Central memory CD8-positive, alpha-beta T cell (primary cell): ENCODE data around the gene ZNF232.
"Not testable (repeated sequence)": the region's sequence is repeated elsewhere in the genome, so short reads cannot be mapped to it uniquely, and the experiment has no call there.

Experiments
- ATAC-seq: fragments of 150-1000 bp; cut with Tn5 transposase; replicated peaks from 2 replicates; pipeline ENCODE4 v1.10.0; 2022; ENCODE audit warnings: mild to moderate bottlenecking, moderate FRiP score, moderate number of reproducible peaks; ENCODE audit not compliant: poor library complexity, severe bottlenecking; ENCODE audit errors: extremely low read depth
- DNase-seq, 2 donors: peaks; one replicate each; pipeline ENCODE4 v3.0.0; 2021; ENCODE audit warnings: low spot score in 2 of 2
- H3K27ac Mint-ChIP-seq: one replicate; pipeline ENCODE4 v1.8.0; 2022; ENCODE audit warnings: low read depth, mild to moderate bottlenecking, moderate library complexity, mixed read lengths
- H3K27me3 Mint-ChIP-seq: one replicate; pipeline ENCODE4 v1.8.0; 2022; ENCODE audit warnings: mixed read lengths
- H3K36me3 Mint-ChIP-seq: one replicate; pipeline ENCODE4 v1.8.0; 2022; ENCODE audit warnings: mild to moderate bottlenecking, moderate library complexity, mixed read lengths; ENCODE audit not compliant: insufficient read depth
- H3K4me1 Mint-ChIP-seq: one replicate; pipeline ENCODE4 v1.8.0; 2022; ENCODE audit warnings: mixed read lengths
- H3K4me3 Mint-ChIP-seq: one replicate; pipeline ENCODE4 v1.8.0; 2022; ENCODE audit warnings: mild to moderate bottlenecking, moderate library complexity, mixed read lengths
- H3K9me3 Mint-ChIP-seq: one replicate; pipeline ENCODE4 v1.8.0; 2022; ENCODE audit warnings: mixed read lengths

Gene ZNF232

DNA sequence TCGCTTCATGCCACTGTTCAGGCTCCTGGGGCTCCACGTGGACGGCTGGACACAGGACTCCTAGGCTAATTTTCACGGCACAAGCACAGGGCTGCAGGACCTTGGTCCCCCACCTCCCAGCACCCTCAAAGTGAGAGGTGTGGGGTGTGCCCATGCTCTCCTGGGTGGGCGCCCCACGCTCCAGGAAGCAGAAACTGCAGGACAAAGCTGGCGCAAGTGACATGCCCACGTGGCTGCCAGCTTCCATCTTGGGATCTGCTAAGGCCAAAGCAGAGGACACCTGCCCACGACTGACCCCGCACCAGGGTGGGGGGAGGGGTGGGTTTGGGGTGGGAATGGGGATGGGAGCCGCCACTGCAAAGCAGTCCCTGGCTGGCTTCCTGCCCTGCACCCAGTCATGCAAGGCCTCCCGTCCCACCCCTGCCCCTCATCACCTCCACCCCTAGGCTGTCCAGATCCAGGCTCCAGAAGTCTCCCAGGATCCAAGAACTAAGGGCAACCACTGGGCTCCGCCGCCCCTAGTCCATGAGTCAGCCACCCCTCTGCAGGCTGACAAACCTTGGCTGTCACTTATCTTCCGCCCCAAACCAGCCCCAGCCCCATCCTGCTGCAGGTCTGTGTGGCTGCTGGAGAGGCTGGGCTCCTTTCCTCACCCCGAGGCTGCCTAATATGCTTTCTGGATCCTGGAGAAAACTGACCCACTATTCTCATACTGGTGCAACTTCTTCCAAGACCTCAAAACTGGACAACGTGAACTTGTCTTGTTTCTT, 15.2 kb upstream of the ZNF232 start:
- no peak for ATAC-seq
- no peak overlapping the region for H3K4me3 Mint-ChIP-seq

GRCh38 chr17:5124896-5125295, 13.2 kb upstream of the ZNF232 start:
- peaks cover 58% of the 10 kb centered on the region for H3K27me3 Mint-ChIP-seq
- not testable (repeated sequence) for H3K9me3 Mint-ChIP-seq, ATAC-seq, DNase-seq, H3K4me1 Mint-ChIP-seq, H3K36me3 Mint-ChIP-seq, H3K4me3 Mint-ChIP-seq, H3K27ac Mint-ChIP-seq

More for the DNA sequence above, 15.2 kb upstream of the ZNF232 start:
- peaks cover 2% of the 10 kb centered on the region for H3K36me3 Mint-ChIP-seq
- H3K27ac Mint-ChIP-seq: no peak overlapping the region
- H3K27me3 Mint-ChIP-seq: peaks cover 39% of the 10 kb centered on the region
- H3K9me3 Mint-ChIP-seq: no peaks in the 10 kb centered on the region
- no peak for DNase-seq
- H3K4me1 Mint-ChIP-seq: no peaks in the 10 kb centered on the region

- ATAC-seq, H3K9me3 Mint-ChIP-seq, H3K27ac Mint-ChIP-seq, H3K4me3 Mint-ChIP-seq, H3K4me1 Mint-ChIP-seq, H3K36me3 Mint-ChIP-seq: not testable (repeated sequence)
- DNase-seq: peak in 1 of 2 donors; percentile 4
- peaks cover 58% of the 10 kb centered on the region for H3K27me3 Mint-ChIP-seq
Observed at GRCh38 chr17:5124125-5124760, 12.6 kb upstream of the ZNF232 start.

GRCh38 chr17:5123343-5124124, 11.9 kb upstream of the ZNF232 start:
- Mint-ChIP-seq H3K4me1 (no peaks in the 10 kb centered on the region), H3K36me3 (peaks cover 2% of the 10 kb centered on the region), H3K27ac (no peak overlapping the region), H3K9me3 (no peaks in the 10 kb centered on the region), H3K27me3 (peaks cover 62% of the 10 kb centered on the region), H3K4me3 (no peak overlapping the region)
- peak in 1 of 2 donors; percentile 2 for DNase-seq
- ATAC-seq: no peak

DNA sequence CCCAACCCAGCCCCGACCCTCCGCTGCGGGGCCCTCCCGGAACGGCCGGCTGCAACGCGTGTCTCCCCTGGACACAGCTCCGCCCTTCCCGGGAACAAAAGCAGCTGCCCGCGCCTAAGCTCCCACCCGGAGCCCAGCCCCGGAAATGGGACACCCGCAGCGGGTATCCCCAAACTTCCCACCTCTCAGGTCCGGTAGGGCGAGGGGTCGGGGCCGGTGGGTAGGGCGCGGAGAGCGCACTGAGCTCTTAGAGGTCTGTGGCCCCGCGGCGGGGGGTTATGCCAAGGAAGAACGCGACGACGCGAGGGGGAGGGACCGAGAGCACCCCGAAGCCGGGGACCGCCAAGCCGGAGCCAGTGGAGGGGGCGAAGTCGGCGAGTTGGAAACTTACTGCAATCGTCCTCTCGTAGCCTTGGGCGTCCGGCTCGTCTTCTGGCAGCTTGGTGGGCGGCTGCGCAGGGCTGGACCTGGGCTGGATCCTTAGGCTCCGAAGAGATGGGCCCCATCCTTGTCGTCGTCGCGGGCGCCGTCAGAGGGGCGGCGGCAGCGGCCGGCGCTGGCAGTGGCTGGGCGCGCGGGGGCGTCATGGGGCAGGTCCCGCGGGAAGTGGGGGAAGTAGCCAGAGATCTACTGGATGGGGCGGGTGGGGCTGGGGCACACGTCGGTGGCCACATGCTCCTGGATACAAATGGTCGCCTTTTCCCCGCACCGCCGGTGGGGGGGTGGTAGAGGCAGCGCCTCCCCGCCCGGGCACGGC, 11.1 kb upstream of the ZNF232 start:
- Mint-ChIP-seq H3K9me3 (no peaks in the 10 kb centered on the region), H3K27me3 (peaks cover 68% of the 10 kb centered on the region), H3K4me3 (no peak overlapping the region), H3K4me1 (no peaks in the 10 kb centered on the region), H3K27ac (no peak overlapping the region), H3K36me3 (peaks cover 2% of the 10 kb centered on the region)
- DNase-seq: no peak
- no peak for ATAC-seq

- peak overlapping the region; percentile 8 for H3K4me3 Mint-ChIP-seq
- DNase-seq, H3K36me3 Mint-ChIP-seq, ATAC-seq, H3K9me3 Mint-ChIP-seq, H3K27ac Mint-ChIP-seq, H3K4me1 Mint-ChIP-seq: not testable (repeated sequence)
- peaks cover 68% of the 10 kb centered on the region for H3K27me3 Mint-ChIP-seq
Observed at GRCh38 chr17:5122056-5122455, 10.4 kb upstream of the ZNF232 start.

GRCh38 chr17:5121186-5121841, 9.6 kb upstream of the ZNF232 start:
- Mint-ChIP-seq H3K27me3 (peaks cover 72% of the 10 kb centered on the region), H3K36me3 (peaks cover 2% of the 10 kb centered on the region), H3K27ac (no peak overlapping the region), H3K4me1 (no peaks in the 10 kb centered on the region), H3K4me3 (peak overlapping the region; percentile 8), H3K9me3 (no peaks in the 10 kb centered on the region)
- no peak for DNase-seq
- no peak for ATAC-seq

DNA sequence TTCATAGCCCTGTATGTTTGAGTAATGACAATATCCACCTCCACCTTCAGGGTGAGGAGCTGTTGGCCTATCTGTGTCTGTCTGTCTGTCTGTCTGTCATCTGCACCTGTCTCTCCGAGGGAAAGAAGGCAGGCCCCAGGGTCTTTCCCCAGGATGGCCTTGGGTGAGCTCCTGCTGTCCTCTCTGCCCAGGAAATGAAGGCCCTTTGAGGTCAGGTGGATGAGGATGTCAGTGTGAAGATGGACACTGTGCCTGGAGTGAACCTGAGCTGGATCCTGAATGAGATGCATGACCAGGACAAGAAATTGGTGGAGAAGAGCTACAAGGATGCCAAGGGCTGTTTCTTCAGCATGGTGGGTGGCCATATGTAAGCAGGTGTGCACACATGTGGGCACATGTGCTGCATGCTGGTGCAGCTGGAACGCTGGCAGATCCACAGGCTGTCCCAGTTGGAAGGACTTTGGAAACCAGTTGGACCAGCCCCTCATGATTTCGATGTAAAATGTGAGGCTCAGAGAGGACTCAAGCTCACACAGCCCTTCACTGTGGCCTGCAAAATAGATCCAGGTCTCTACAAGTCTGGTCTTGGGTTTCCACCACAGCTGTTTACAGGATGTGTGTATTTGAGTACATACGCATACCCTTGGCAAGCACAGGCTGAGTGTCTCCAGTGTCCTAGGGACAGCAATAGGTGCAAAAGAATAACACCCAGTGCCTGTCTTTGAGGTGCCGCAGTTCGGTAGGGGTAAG, 8.9 kb upstream of the ZNF232 start:
- not testable (repeated sequence) for H3K27ac Mint-ChIP-seq, H3K4me3 Mint-ChIP-seq, H3K9me3 Mint-ChIP-seq

DNA sequence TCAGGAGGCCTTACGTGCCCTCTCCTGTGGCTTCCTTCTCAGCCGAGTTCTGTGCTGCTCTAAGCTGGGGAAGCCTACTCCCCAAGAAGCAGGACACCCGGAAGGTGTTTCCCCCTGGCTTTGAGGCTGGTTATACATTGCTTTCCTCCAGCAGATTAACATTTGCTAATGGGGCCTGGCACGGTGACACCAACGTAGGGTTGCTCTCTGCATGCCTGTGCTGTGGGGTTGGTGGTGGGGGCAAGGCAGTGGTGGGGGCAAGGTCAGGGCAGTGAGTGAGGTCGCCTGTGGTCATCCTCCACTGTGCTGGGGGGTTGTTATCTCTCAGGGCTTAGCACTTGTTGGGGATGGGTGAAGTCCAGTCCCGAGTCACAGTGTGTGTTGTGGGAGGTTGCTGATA, 8.4 kb upstream of the ZNF232 start:
- H3K9me3 Mint-ChIP-seq: no peaks in the 10 kb centered on the region
- DNase-seq: no peak
- peaks cover 74% of the 10 kb centered on the region for H3K27me3 Mint-ChIP-seq
- H3K27ac Mint-ChIP-seq: no peak overlapping the region
- H3K36me3 Mint-ChIP-seq: peaks cover 2% of the 10 kb centered on the region
- ATAC-seq: no peak
- no peaks in the 10 kb centered on the region for H3K4me1 Mint-ChIP-seq
- H3K4me3 Mint-ChIP-seq: no peak overlapping the region

More for the DNA sequence above, 8.9 kb upstream of the ZNF232 start:
- not testable (repeated sequence) for H3K36me3 Mint-ChIP-seq, H3K4me1 Mint-ChIP-seq, ATAC-seq, DNase-seq
- peaks cover 68% of the 10 kb centered on the region for H3K27me3 Mint-ChIP-seq

DNA sequence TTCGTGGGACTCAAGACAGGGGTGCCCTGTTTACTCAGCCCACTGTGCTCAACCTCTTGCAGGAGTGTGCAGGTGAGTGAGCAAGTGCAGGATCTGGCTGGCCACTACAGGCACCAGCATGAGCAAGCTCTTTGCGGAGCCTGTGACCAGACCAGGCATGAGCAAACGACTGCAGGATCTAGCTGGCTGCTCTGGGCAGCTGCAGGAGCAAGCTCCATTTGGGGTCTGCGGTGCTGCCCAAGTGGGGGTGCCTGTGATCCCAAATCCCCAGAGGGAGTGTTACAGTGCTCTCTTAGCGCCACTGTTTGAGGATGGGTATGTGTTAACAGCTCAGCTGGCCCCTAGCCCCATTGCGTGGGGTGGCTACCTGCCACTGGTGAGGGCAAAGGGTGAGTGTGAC, 6.5 kb upstream of the ZNF232 start:
- ATAC-seq: no peak
- H3K27ac Mint-ChIP-seq: no peak overlapping the region
- H3K4me1 Mint-ChIP-seq: no peaks in the 10 kb centered on the region
- H3K4me3 Mint-ChIP-seq: no peak overlapping the region
- no peak for DNase-seq
- peaks cover 72% of the 10 kb centered on the region for H3K27me3 Mint-ChIP-seq
- H3K9me3 Mint-ChIP-seq: no peaks in the 10 kb centered on the region
- peaks cover 3% of the 10 kb centered on the region for H3K36me3 Mint-ChIP-seq
